Tibial nerve (tissue), 4 donors: Measurements from ENCODE around the gene SOD2. TPM values are rescaled to one million over a fixed set of nuclear protein-coding genes. Genes with fewer than 3 reads are reported as not detected.
"Not testable (repeated sequence)": the region's sequence is repeated elsewhere in the genome, so short reads cannot be mapped to it uniquely, and the experiment has no call there.

Experiments
- DNase-seq, 2 donors: peaks; one replicate each; pipeline ENCODE4 v3.0.0-alpha.2; 2019; ENCODE audit warnings: low spot score in 2 of 2
- H3K27ac ChIP-seq, 4 donors: fragments of 200-600 bp; sonication (generic) in 3 of 4; one replicate each; pipeline ENCODE4 v1.5.1; 2017 to 2019; ENCODE audit warnings: mild to moderate bottlenecking in 1 of 4
- H3K27me3 ChIP-seq, 2 donors: fragments of 200-600 bp; sonication (generic) in 1 of 2; one replicate each; pipeline versions ENCODE4 v1.5.1 to v1.6.0; 2017 to 2019
- H3K36me3 ChIP-seq, 3 donors: fragments of 200-600 bp; sonication (generic); one replicate each; pipeline ENCODE4 v1.5.1; 2018 to 2019
- H3K4me1 ChIP-seq, 4 donors: fragments of 200-600 bp; sonication (generic) in 3 of 4; one replicate each; pipeline ENCODE4 v1.5.1; 2017 to 2019
- H3K4me3 ChIP-seq, 4 donors: fragments of 200-600 bp; sonication (generic) in 3 of 4; one replicate each; pipeline ENCODE4 v1.5.1; 2017 to 2019; ENCODE audit warnings: mild to moderate bottlenecking in 1 of 4, moderate library complexity in 1 of 4
- H3K9me3 ChIP-seq, 4 donors: fragments of 200-600 bp; sonication (generic) in 3 of 4; one replicate each; pipeline ENCODE4 v1.5.1; 2017 to 2019
- EP300 ChIP-seq, 2 donors: sonication (generic); formaldehyde crosslinking; IDR thresholded peaks; one replicate each; pipeline ENCODE4 v1.6.1; 2017; ENCODE audit warnings: antibody characterized with exemption in 2 of 2, mild to moderate bottlenecking in 1 of 2
- POLR2A ChIP-seq, 2 donors: fragments of 450-650 bp; IDR thresholded peaks; one replicate each; pipeline ENCODE4 v1.6.1; 2017; ENCODE audit warnings: antibody characterized with exemption in 2 of 2, mild to moderate bottlenecking in 2 of 2, moderate library complexity in 2 of 2
- WGBS, 2 donors: methylation state at CpG; one replicate each; pipeline ENCODE4 v1.1.5; 2018; 5-methylcytosine and 5-hydroxymethylcytosine counted together
- total RNA-seq, 4 donors: library from RNA; depleted of rRNA; stranded (reverse); fragments of >200 nt; gene quantifications; one replicate each; pipeline ENCODE4 v1.1.0, GENCODE V29; 2016
- TF ChIP-seq, protein P1 (sequence below), 5 experiments: fragments of 200-600 bp in 3 of 5; fragments of 450-650 bp in 2 of 5; sonication (generic) in 3 of 5; IDR thresholded peaks; one replicate each; pipeline ENCODE4 v1.5.1; 2016 to 2019; ENCODE audit warnings: antibody characterized with exemption in 5 of 5, mild to moderate bottlenecking in 3 of 5, moderate library complexity in 2 of 5

The SOD2 gene
- total RNA-seq, 4 donors from 2014 or later: 95.6 to 457 (median 287) TPM

DNA sequence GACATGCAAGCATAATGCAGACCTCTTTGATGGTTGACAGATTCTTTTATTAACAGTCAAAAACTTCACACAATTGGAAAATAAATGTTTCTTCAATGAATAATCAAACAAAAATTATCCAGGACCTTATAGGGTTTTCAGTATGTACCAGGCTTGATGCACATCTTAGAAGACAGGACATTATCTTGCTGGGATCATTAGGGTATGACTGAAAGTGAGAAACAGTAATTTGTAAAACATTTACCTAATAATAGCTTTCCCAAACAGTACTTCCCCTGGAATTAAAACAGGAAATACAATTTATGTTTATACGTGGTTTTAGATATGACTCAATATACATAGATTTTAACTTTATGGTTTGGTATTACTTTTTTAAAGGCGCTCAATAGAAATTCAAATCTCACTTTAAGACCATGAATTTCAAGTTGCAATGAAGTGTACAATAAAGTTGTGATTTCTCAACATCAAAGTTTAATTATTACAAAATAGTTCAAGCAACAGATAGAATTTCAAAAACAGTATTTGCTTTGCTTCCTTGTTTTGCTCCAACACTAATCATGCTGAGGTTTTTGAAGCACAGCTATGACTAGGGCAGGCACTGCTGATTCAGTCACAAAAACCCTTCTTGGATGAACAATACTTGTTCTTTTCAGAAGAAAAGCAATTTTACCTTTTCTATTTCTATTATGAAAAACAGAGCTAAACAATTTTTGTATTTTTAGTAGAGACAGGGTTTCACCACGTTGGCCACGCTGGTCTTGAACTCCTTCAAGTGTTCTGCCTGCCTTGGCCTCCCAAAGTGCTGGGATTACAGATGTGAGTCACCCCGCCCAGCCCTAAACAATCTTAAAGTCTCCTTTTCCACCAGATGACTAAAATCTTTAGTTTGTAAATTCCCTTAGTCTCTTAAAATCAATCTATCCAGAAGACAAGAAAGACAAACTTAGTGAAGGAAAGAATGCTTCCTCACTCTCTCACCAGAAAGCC is 13.7 kb downstream of the SOD2 start:
- 76 to 79% methylated on average over 5 of the region's 5 CpGs for WGBS, 2 donors
- H3K4me3 ChIP-seq: no peak overlapping the region
- H3K27me3 ChIP-seq: no peaks in the 10 kb centered on the region
- DNase-seq: no peak
- TF ChIP-seq POLR2A (IDR thresholded peaks at IDR 0.05) (no peak), EP300 (IDR thresholded peaks at IDR 0.05) (no peak)
- TF ChIP-seq, protein P1, sequence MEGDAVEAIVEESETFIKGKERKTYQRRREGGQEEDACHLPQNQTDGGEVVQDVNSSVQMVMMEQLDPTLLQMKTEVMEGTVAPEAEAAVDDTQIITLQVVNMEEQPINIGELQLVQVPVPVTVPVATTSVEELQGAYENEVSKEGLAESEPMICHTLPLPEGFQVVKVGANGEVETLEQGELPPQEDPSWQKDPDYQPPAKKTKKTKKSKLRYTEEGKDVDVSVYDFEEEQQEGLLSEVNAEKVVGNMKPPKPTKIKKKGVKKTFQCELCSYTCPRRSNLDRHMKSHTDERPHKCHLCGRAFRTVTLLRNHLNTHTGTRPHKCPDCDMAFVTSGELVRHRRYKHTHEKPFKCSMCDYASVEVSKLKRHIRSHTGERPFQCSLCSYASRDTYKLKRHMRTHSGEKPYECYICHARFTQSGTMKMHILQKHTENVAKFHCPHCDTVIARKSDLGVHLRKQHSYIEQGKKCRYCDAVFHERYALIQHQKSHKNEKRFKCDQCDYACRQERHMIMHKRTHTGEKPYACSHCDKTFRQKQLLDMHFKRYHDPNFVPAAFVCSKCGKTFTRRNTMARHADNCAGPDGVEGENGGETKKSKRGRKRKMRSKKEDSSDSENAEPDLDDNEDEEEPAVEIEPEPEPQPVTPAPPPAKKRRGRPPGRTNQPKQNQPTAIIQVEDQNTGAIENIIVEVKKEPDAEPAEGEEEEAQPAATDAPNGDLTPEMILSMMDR (IDR thresholded peaks at IDR 0.05): no peak
- peaks cover 2 to 71% (median 7%) of the 10 kb centered on the region in 3 donors for H3K36me3 ChIP-seq
- no peaks in the 10 kb centered on the region for H3K9me3 ChIP-seq
- H3K27ac ChIP-seq: peak overlapping the region in 1 of 4 donors; percentile 14
- H3K4me1 ChIP-seq: peaks cover 0 to 34% (median 3%) of the 10 kb centered on the region in 4 donors

DNA sequence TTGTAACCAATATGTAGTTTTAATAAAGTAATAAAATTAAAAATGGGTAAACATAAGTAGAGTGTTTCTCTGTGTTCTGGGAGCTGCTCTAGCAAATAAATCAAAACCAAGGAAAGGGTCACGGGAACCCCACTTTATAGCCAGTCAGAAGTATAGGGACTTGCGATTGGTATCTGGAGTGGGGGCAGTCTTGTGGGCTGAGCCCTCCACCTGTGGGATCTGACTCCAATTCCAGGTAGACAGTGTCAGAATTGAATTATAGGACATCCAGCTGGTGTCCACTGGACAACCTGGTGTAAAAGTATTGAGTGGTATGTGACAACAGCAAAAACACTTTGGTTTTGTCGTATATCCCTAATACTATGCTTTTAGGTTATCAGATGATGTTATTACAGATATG is 14.5 kb downstream of the SOD2 start:
- no peak overlapping the region for H3K27ac ChIP-seq
- no peaks in the 10 kb centered on the region for H3K27me3 ChIP-seq
- H3K9me3 ChIP-seq: no peaks in the 10 kb centered on the region
- DNase-seq: no peak
- no peak overlapping the region for H3K4me3 ChIP-seq
- H3K4me1 ChIP-seq: peaks cover 0 to 27% (median 3%) of the 10 kb centered on the region in 4 donors
- 97% methylated on average over 3 of the region's 3 CpGs for WGBS, 2 donors
- no peak for TF ChIP-seq POLR2A (IDR thresholded peaks at IDR 0.05)
- TF ChIP-seq EP300 (IDR thresholded peaks at IDR 0.05): no peak
- TF ChIP-seq, protein P1 (IDR thresholded peaks at IDR 0.05): no peak
- peaks cover 2 to 63% (median 7%) of the 10 kb centered on the region in 3 donors for H3K36me3 ChIP-seq

DNA sequence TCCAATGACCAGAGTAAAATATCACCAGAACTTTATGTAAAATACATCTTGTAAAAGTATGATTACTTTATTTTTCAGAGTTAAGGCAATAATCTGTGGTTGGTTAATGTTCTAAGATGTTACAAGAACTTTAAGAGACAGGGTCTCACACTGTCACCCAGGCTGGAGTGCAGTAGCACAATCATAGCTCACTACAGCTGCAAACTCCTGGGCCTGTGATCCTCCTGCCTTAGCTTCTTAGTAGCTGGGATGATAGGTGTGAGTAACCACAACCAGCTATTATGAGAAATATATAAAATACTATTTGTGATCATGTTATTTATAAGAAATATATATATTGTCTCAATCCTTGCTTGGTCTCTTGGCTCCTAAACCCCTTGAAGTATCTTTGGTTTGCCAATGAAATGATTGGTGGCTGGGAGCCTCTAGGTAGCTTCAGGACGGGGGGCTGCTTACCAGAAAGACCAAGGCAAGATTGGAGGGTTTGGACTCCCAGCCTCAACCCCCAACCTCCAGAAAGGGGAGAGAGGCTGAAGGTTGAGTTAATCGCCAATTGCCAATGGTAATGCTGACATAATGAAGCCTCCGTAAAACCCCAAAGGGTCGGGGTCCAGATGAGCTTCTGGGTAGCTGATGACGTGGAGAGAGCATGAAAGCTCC is 15.4 kb downstream of the SOD2 start:
- DNase-seq: no peak
- peaks cover 2 to 55% (median 7%) of the 10 kb centered on the region in 3 donors for H3K36me3 ChIP-seq
- WGBS, 2 donors: 92 to 95% methylated on average over 5 of the region's 5 CpGs
- H3K27me3 ChIP-seq: no peaks in the 10 kb centered on the region
- no peak overlapping the region for H3K27ac ChIP-seq
- peaks cover 0 to under 1% (median 0%) of the 10 kb centered on the region in 4 donors for H3K9me3 ChIP-seq
- no peak overlapping the region for H3K4me3 ChIP-seq
- TF ChIP-seq POLR2A (IDR thresholded peaks at IDR 0.05): no peak
- no peak for TF ChIP-seq EP300 (IDR thresholded peaks at IDR 0.05)
- TF ChIP-seq, protein P1 (IDR thresholded peaks at IDR 0.05): no peak
- H3K4me1 ChIP-seq: peaks cover 0 to 19% (median 3%) of the 10 kb centered on the region in 4 donors

DNA sequence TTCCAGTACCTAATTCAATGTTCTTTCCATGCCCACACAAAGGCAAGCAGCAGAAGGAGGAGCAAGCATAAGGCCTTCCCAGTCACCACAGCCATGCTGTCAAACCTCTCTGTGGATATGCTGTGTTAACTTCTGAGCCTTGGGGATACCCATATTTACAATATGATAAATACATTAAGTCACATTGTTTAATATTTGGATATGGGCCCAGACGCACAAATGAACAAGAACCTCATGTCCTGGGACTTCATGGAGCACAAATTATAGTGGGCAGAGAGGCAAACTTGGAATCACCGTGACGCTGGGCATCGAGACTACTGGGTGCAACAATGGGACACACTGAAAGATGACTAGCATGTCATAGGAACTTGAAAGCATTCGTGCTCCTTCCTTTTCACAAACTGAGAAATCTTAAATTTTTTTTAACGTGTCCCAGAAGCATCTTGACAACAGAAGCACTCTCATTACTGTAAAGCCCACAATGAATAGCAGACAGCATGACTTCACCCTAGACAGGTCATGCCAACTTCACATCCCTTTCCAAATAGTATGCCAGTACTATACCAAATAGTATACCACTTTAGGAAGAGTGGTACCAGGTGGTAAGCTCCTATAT is 16.0 kb downstream of the SOD2 start:
- Histone ChIP-seq H3K36me3 (peaks cover 2 to 49% (median 7%) of the 10 kb centered on the region in 3 donors), H3K4me3 (no peak overlapping the region), H3K4me1 (peaks cover 0 to 12% (median under 1%) of the 10 kb centered on the region in 4 donors), H3K27me3 (no peaks in the 10 kb centered on the region), H3K27ac (no peak overlapping the region), H3K9me3 (peaks cover 0 to 4% (median 0%) of the 10 kb centered on the region in 4 donors)
- TF ChIP-seq POLR2A (IDR thresholded peaks at IDR 0.05): no peak
- WGBS, 2 donors: 75 to 83% methylated on average over 6 of the region's 6 CpGs
- DNase-seq: no peak

DNA sequence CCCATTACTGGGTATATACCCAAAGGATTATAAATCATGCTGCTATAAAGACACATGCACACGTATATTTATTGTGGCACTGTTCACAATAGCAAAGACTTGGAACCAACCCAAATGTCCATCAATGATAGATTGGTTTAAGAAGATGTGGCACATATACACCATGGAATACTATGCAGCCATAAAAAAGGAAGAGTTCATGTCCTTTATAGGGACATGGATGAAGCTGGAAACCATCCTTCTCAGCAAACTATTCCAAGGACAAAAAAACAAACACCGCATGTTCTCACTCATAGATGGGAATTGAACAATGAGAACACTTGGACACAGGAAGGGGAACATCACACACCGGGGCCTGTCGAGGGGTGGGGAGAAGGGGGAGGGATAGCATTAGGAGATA is 16.8 kb downstream of the SOD2 start:
- DNase-seq, H3K27me3 ChIP-seq, H3K4me3 ChIP-seq, H3K9me3 ChIP-seq, H3K27ac ChIP-seq, H3K4me1 ChIP-seq: not testable (repeated sequence)
- WGBS, 2 donors: 95 to 99% methylated on average over 4 of the region's 4 CpGs
- H3K36me3 ChIP-seq: peaks cover 2 to 48% (median 7%) of the 10 kb centered on the region in 3 donors
